ENCODE measurements around the gene C4BPB. TPM values are rescaled to one million over a fixed set of nuclear protein-coding genes. Genes with fewer than 3 reads are reported as not detected.

The C4BPB gene
- total and polyA plus RNA-seq, 2 of the 8 experiments (the other 6 are each of a cell fraction or from before 2014, with no cell fraction given) = not detected

DNA sequence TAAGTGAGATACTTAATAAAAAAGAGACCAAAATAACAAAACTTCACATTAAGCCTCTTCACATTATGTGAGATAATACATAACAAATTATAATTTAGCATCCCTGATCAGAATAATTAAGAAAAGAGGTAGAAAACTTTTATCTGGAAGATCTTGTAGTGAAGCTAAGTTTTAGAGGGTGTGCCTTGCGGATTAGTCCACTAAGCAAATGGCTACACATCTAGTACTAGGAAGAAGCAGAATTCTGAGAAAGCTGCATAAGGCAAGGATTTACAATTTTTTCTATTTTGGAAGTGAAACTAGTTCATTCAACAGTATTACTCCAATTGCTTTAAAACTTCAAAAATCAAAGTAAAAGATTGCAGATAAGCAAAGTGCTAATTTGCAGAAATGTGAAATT, 41.2 kb upstream of the C4BPB start:
- Histone ChIP-seq H3K27ac (ENCODE audit: low read depth, low read length) (no peak overlapping the region), H4K20me1 (replicated peaks in 1 of 2; ENCODE audit: control insufficient read depth in 1 of 2, insufficient read depth in 2 of 2, low read length in 2 of 2) (peaks cover 11 to 12% of the 10 kb centered on the region in 2 experiments), H3K36me3 (ENCODE audit: control insufficient read depth in 2 of 4, insufficient read depth in 4 of 4, low read length in 3 of 4) (peaks cover 9 to 30% (median 10%) of the 10 kb centered on the region in 4 experiments), H2BK12ac (ENCODE audit: low read depth, low read length) (no peak overlapping the region), H3K4me1 (replicated peaks in 1 of 4; ENCODE audit: control insufficient read depth in 3 of 4, insufficient read depth in 4 of 4, low read length in 3 of 4) (peaks cover 0 to 8% (median 2%) of the 10 kb centered on the region in 4 experiments; a peak in 4 of 7 replicates), H3K4me3 (ENCODE audit: extremely low read depth in 1 of 4, insufficient read depth in 2 of 4, low read depth in 3 of 4, low read length in 4 of 4) (no peak overlapping the region), H2BK5ac (ENCODE audit: low read depth, low read length) (no peak overlapping the region), H3K23me2 (ENCODE audit: low read depth, low read length) (no peaks in the 10 kb centered on the region; the same call in 1 of the 2 replicates), H3K4ac (replicated peaks; ENCODE audit: insufficient read length, low read depth, low read length) (no peak overlapping the region), H3K79me1 (ENCODE audit: low read depth, low read length) (no peaks in the 10 kb centered on the region; the same call in 1 of the 2 replicates), H3K56ac (replicated peaks; ENCODE audit: insufficient read length, low read depth, low read length) (no peak overlapping the region), H4K91ac (replicated peaks; ENCODE audit: insufficient read length, low read length) (no peak overlapping the region), H3K18ac (ENCODE audit: extremely low read depth, low read length) (no peak overlapping the region), H2AK5ac (ENCODE audit: low read depth, low read length) (no peak overlapping the region), H2BK120ac (replicated peaks; ENCODE audit: low read depth, low read length) (no peak overlapping the region), H2BK20ac (ENCODE audit: low read length) (no peak overlapping the region), H2BK15ac (ENCODE audit: low read length) (no peak overlapping the region), H3K27me3 (replicated peaks in 1 of 4; ENCODE audit: control insufficient read depth in 3 of 4, extremely low read depth in 1 of 4, insufficient read depth in 3 of 4, low read length in 3 of 4) (no peaks in the 10 kb centered on the region), H3K23ac (ENCODE audit: insufficient read length) (no peak overlapping the region), H2AFZ (ENCODE audit: low read length) (no peak overlapping the region), H3K9me3 (ENCODE audit: insufficient read depth in 2 of 2, low read depth in 1 of 2, low read length in 1 of 2) (no peaks in the 10 kb centered on the region), H3K14ac (ENCODE audit: insufficient read length) (no peak overlapping the region), H3K79me2 (ENCODE audit: control insufficient read depth in 1 of 2, insufficient read depth in 2 of 2, low read length in 2 of 2) (peaks cover 3 to 61% of the 10 kb centered on the region in 2 experiments; a peak in 3 of 4 replicates), H3K9ac (replicated peaks in 1 of 4; ENCODE audit: extremely low read depth in 1 of 4, low read depth in 3 of 4, low read length in 3 of 4) (no peak overlapping the region), H3K4me2 (ENCODE audit: insufficient read depth in 1 of 2, low read depth in 2 of 2, low read length in 2 of 2) (no peak overlapping the region), H4K5ac (ENCODE audit: insufficient read length, low read depth, low read length) (no peak overlapping the region), H4K8ac (ENCODE audit: extremely low read depth, insufficient read depth, low read length) (no peak overlapping the region)
- DNase-seq (ENCODE audit: low read depth in 1 of 2, low spot score in 2 of 2) = no peak
- 92% methylated on average over 1 of the region's 1 CpG; no CpG with 5 or more reads in 1 of the 2 experiments for WGBS, 2 experiments (ENCODE audit: extremely low coverage in 1 of 2, insufficient coverage in 1 of 2, insufficient read length in 1 of 2, insufficient replicate concordance in 2 of 2, low coverage in 1 of 2, low lambda C conversion rate in 2 of 2, missing lambda C conversion rate in 1 of 2)
- FAIRE-seq = no peak
- CTCF ChIA-PET (ENCODE audit: partially characterized antibody) = interaction anchor here (1.5 to 4.2 kb wide), 2 partner anchors 10 to 16 kb away, joined by 6 to 40 read pairs; partner anchors contain the start of gene C1orf116
- POLR2A ChIA-PET (ENCODE audit: partially characterized antibody) = interaction anchor here (0.7 to 1.7 kb wide), 2 partner anchors 15 to 16 kb away, joined by 4 to 5 read pairs; partner anchors contain the start of gene C1orf116
- no peak for TF ChIP-seq POLR2AphosphoS5 (IDR thresholded peaks at IDR 0.05; ENCODE audit: low read depth, low read length)
- no peak for TF ChIP-seq KDM4A (IDR thresholded peaks at IDR 0.05; ENCODE audit: low read depth, low read length, severe bottlenecking)
- no peak for TF ChIP-seq CREB1 (IDR thresholded peaks at IDR 0.05)
- TF ChIP-seq YY1 (IDR thresholded peaks at IDR 0.05; ENCODE audit: low read depth, low read length) = no peak
- no peak for TF ChIP-seq TEAD4 (IDR thresholded peaks at IDR 0.05; ENCODE audit: low read depth, low read length)
- TF ChIP-seq PHF8 (conservative IDR thresholded peaks at IDR 0.05; ENCODE audit: low read depth, low read length) = no peak
- TF ChIP-seq EGR1 (IDR thresholded peaks at IDR 0.05; ENCODE audit: borderline replicate concordance, low read depth, low read length) = no peak
- no peak for TF ChIP-seq RNF2 (IDR thresholded peaks at IDR 0.05; ENCODE audit: borderline replicate concordance, low read depth, low read length, missing control alignments, poor library complexity, severe bottlenecking)

Measured in H1 (cell line).